DMS53 treated with DMSO at 0.1 percent for 48 hours (cell line): ENCODE data around the gene SYNDIG1.
"Not testable (repeated sequence)": the region's sequence is repeated elsewhere in the genome, so short reads cannot be mapped to it uniquely, and the experiment has no call there.

Source experiments
- DNase-seq: peaks from one replicate; lab custom pipeline; 2025; ENCODE audit not compliant: unreplicated experiment; lab: John Stamatoyannopoulos, UW

SYNDIG1 gene

GRCh38 chr20:24607402-24607801 is 138.0 kb downstream of the SYNDIG1 start:
- no peak for DNase-seq

- DNase-seq = no peak
Measured at GRCh38 chr20:24608926-24609667, 139.7 kb downstream of the SYNDIG1 start.

- DNase-seq = no peak
Measured at GRCh38 chr20:24609757-24610156, 140.3 kb downstream of the SYNDIG1 start.

GRCh38 chr20:24610341-24611115 is 141.1 kb downstream of the SYNDIG1 start:
- no peak for DNase-seq

GRCh38 chr20:24611360-24612140 is 142.1 kb downstream of the SYNDIG1 start:
- DNase-seq = no peak

GRCh38 chr20:24612799-24613775 is 143.7 kb downstream of the SYNDIG1 start:
- DNase-seq = no peak

GRCh38 chr20:24614341-24614740 is 144.9 kb downstream of the SYNDIG1 start:
- no peak for DNase-seq

GRCh38 chr20:24615353-24615752 is 145.9 kb downstream of the SYNDIG1 start:
- no peak for DNase-seq

GRCh38 chr20:24616258-24617079 is 147.0 kb downstream of the SYNDIG1 start:
- DNase-seq = no peak

- no peak for DNase-seq
Measured at GRCh38 chr20:24617080-24617432, 147.6 kb downstream of the SYNDIG1 start.

- no peak for DNase-seq
Measured at GRCh38 chr20:24617757-24618450, 148.5 kb downstream of the SYNDIG1 start.

- DNase-seq = no peak
Measured at GRCh38 chr20:24618739-24619138, 149.3 kb downstream of the SYNDIG1 start.

GRCh38 chr20:24619212-24619611 is 149.8 kb downstream of the SYNDIG1 start:
- no peak for DNase-seq

- DNase-seq = no peak
Measured at GRCh38 chr20:24620937-24621519, 151.6 kb downstream of the SYNDIG1 start.

GRCh38 chr20:24622856-24623255 is 153.4 kb downstream of the SYNDIG1 start:
- no peak for DNase-seq

GRCh38 chr20:24626141-24626540 is 156.7 kb downstream of the SYNDIG1 start:
- DNase-seq = not testable (repeated sequence)

GRCh38 chr20:24627291-24627690 is 157.9 kb downstream of the SYNDIG1 start:
- DNase-seq = no peak

- no peak for DNase-seq
Measured at GRCh38 chr20:24627926-24628325, 158.5 kb downstream of the SYNDIG1 start.

GRCh38 chr20:24628985-24629384 is 159.6 kb downstream of the SYNDIG1 start:
- no peak for DNase-seq
